GM12878 (cell line): ENCODE measurements around the gene DCAF17. TPM values are rescaled to one million over a fixed set of nuclear protein-coding genes. Genes with fewer than 3 reads are reported as not detected.
A peak's percentile ranks its signal among the peaks of the same experiment; 100 is the strongest.

Experiments
- ATF2 ChIP-seq: IDR thresholded peaks from 2 replicates; pipeline ENCODE4 v1.6.1; 2012; ENCODE audit warnings: low read length, inconsistent platforms
- CBX3 ChIP-seq: fragments of 200-600 bp; sonication (generic); IDR thresholded peaks from 2 replicates; pipeline ENCODE4 v1.6.1; 2016; ENCODE audit warnings: low read depth, borderline replicate concordance
- CREB1 ChIP-seq: IDR thresholded peaks from 2 replicates; pipeline ENCODE4 v1.6.1; 2012; ENCODE audit warnings: low read depth, mild to moderate bottlenecking, inconsistent platforms
- ESRRA ChIP-seq: IDR thresholded peaks from 2 replicates; pipeline ENCODE4 v1.6.1; 2012; ENCODE audit warnings: mild to moderate bottlenecking, low read length, improper control_type of control experiment
- FOXM1 ChIP-seq: IDR thresholded peaks from 2 replicates; pipeline ENCODE4 v1.6.1; 2012; ENCODE audit warnings: low read depth, mild to moderate bottlenecking, inconsistent platforms, low read length, moderate library complexity
- MXI1 ChIP-seq: fragments of 150-350 bp; IDR thresholded peaks from 2 replicates; pipeline ENCODE4 v1.6.1; 2011; ENCODE audit warnings: low read depth, mild to moderate bottlenecking, inconsistent platforms, low read length, improper control_type of control experiment
- NBN ChIP-seq: fragments of 450-650 bp; IDR thresholded peaks from 2 replicates; pipeline ENCODE4 v1.6.1; 2016
- NRF1 ChIP-seq: conservative IDR thresholded peaks from 2 replicates; pipeline ENCODE4 v1.6.1; 2011; ENCODE audit warnings: mild to moderate bottlenecking, low read depth, low read length, improper control_type of control experiment
- POLR2AphosphoS2 ChIP-seq: IDR thresholded peaks from 2 replicates; pipeline ENCODE4 v1.6.1; 2011; ENCODE audit warnings: low read depth, mild to moderate bottlenecking, low read length, improper control_type of control experiment, moderate library complexity
- RBBP5 ChIP-seq: fragments of 200-600 bp; sonication (generic); conservative IDR thresholded peaks from 2 replicates; pipeline ENCODE4 v1.6.1; 2016
- RELA ChIP-seq: fragments of 450-650 bp; IDR thresholded peaks from 2 replicates; pipeline ENCODE4 v1.8.0; 2014; ENCODE audit warnings: borderline replicate concordance; ENCODE audit not compliant: partially characterized antibody
- RELB ChIP-seq: fragments of 450-650 bp; IDR thresholded peaks from 2 replicates; pipeline ENCODE4 v1.6.1; 2017; ENCODE audit warnings: low read depth, mild to moderate bottlenecking, moderate library complexity
- SUPT20H ChIP-seq: IDR thresholded peaks from 2 replicates; pipeline ENCODE4 v1.6.1; 2011; ENCODE audit warnings: low read depth, mild to moderate bottlenecking, low read length, moderate library complexity, borderline replicate concordance; ENCODE audit not compliant: control insufficient read depth
- TCF3 ChIP-seq: IDR thresholded peaks from 2 replicates; pipeline ENCODE4 v1.6.1; 2012; ENCODE audit warnings: low read depth, mild to moderate bottlenecking, low read length, borderline replicate concordance; ENCODE audit not compliant: insufficient read depth
- WRNIP1 ChIP-seq: IDR thresholded peaks from 2 replicates; pipeline ENCODE4 v1.6.1; 2011; ENCODE audit warnings: low read depth, low read length, improper control_type of control experiment, borderline replicate concordance
- YBX1 ChIP-seq: fragments of 450-650 bp; IDR thresholded peaks from 2 replicates; pipeline ENCODE4 v1.6.1; 2016; ENCODE audit warnings: antibody characterized with exemption
- ZNF687 ChIP-seq: fragments of 450-650 bp; IDR thresholded peaks from 2 replicates; pipeline ENCODE4 v1.6.1; 2017; ENCODE audit warnings: mild to moderate bottlenecking, moderate library complexity
- polyA plus RNA-seq, 11 experiments: library from polyadenylated mRNA; depleted of rRNA in 4 of 11; unstranded in 6 of 11; stranded (reverse) in 5 of 11; fragments of >200 nt; fragmentation: Nextera tagmentation in 4 of 11; fragmentation: Illumina TruSeq in 1 of 11; extraction: Ambion mirVana in 4 of 11; extraction: Trizol in 1 of 11; gene quantifications; 1 replicate in 1 of 11; 2 replicates in 10 of 11; pipeline versions ENCODE4 v1.2.1 to v1.2.3, GENCODE V29; 2011 to 2016; ENCODE audit warnings: inconsistent platforms in 2 of 11, missing spikeins in 2 of 11, low read depth in 1 of 11
- total RNA-seq, 4 experiments: library from RNA; depleted of rRNA in 3 of 4; stranded (reverse); fragments of >200 nt in 3 of 4; fragmentation: Illumina TruSeq in 1 of 4; extraction: Trizol in 1 of 4; gene quantifications; 2 replicates each; pipeline versions ENCODE4 v1.2.1 to v1.2.3, GENCODE V29; 2013 to 2021
- TF ChIP-seq, protein P1 (sequence below): IDR thresholded peaks from 2 replicates; pipeline ENCODE4 v1.6.1; 2011; ENCODE audit warnings: mild to moderate bottlenecking, low read depth, low read length, moderate library complexity; ENCODE audit not compliant: insufficient replicate concordance
- TF ChIP-seq, protein P2 (sequence below): IDR thresholded peaks from 2 replicates; pipeline ENCODE4 v1.6.1; 2012; ENCODE audit warnings: low read depth, low read length, improper control_type of control experiment

Gene DCAF17
- total and polyA plus RNA-seq, 10 of the 15 experiments (the other 5 are each of a cell fraction or from before 2014, with no cell fraction given): 5.2 to 32.9 (median 23.4) TPM

DNA sequence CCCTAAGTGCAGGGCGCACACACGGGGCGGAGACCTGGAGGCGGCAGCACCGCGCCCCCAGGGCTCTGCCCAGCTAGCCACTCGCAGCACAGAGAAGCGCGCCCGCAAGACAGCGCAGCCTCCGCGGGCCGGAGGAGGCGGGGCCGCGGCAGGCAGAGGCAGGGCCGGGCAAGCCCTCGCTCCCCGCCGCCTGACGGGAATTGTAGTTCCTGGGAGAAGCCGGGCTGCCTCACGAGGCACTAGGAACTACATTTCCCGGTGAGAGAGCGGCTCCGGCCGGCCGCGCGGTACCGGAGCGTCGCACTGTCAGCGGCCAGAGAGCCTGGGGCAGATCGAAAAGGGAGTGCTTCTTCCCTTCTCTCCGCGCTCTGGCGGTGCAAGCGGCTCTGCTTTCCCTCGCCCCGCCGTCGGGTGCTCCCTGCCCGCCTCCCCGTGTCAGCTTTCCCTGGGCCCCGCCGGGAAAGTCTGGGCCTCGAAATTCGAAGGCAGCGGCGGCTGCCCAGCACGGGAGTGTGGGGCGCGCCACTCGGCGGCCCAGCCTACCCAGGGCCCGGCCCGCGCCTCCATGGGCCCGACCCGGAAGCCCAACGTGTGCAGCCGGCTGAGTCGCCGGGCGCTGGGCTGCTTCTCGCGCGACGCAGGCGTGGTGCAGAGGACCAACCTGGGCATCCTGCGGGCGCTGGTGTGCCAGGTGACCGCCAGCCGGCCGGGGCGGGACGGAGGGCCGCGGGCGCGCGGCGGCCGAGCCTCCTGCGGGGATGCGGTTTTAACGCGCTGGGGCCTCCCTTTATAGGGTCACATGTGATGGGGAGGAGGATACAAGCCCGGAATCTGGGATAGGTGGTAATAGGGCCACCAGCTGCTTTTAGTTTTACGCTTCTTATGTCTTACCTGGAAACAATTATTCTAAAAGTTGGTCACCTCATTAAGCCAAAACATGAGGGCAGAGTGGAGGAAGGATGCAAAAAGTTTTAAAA, at the start of gene DCAF17 (continued):
- TF ChIP-seq RELA: peak; percentile 22
- TF ChIP-seq MXI1: no peak; the same call in 1 of the 2 replicates
- TF ChIP-seq CBX3: no peak
- TF ChIP-seq NBN: 0 out of 2 replicates have a peak, but pooled peaks have one; percentile 6
- peak; percentile 44 for TF ChIP-seq NRF1
- TF ChIP-seq FOXM1: no peak; the same call in 1 of the 2 replicates
- TF ChIP-seq ATF2: no peak; the same call in 1 of the 2 replicates
- peak; percentile 72 for TF ChIP-seq CREB1
- TF ChIP-seq WRNIP1: no peak
- TF ChIP-seq RELB: 0 out of 2 replicates have a peak, but pooled peaks have one; percentile 36
- TF ChIP-seq RBBP5: no peak
- TF ChIP-seq, protein P1, sequence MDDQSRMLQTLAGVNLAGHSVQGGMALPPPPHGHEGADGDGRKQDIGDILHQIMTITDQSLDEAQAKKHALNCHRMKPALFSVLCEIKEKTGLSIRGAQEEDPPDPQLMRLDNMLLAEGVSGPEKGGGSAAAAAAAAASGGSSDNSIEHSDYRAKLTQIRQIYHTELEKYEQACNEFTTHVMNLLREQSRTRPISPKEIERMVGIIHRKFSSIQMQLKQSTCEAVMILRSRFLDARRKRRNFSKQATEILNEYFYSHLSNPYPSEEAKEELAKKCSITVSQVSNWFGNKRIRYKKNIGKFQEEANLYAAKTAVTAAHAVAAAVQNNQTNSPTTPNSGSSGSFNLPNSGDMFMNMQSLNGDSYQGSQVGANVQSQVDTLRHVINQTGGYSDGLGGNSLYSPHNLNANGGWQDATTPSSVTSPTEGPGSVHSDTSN: no peak
- TF ChIP-seq SUPT20H: no peak
- TF ChIP-seq ZNF687: peak; percentile 84; the same call in 1 of the 2 replicates
- TF ChIP-seq, protein P2, sequence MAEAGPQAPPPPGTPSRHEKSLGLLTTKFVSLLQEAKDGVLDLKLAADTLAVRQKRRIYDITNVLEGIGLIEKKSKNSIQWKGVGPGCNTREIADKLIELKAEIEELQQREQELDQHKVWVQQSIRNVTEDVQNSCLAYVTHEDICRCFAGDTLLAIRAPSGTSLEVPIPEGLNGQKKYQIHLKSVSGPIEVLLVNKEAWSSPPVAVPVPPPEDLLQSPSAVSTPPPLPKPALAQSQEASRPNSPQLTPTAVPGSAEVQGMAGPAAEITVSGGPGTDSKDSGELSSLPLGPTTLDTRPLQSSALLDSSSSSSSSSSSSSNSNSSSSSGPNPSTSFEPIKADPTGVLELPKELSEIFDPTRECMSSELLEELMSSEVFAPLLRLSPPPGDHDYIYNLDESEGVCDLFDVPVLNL: 0 out of 2 replicates have a peak, but pooled peaks have one; percentile 63
- peak; percentile 51; the same call in 1 of the 2 replicates for TF ChIP-seq TCF3
- no peak; the same call in 1 of the 2 replicates for TF ChIP-seq POLR2AphosphoS2
- TF ChIP-seq ESRRA: no peak
- no peak for TF ChIP-seq YBX1
